HepG2 (cell line): ENCODE data around the gene OBP2A. TPM values are rescaled to one million over a fixed set of nuclear protein-coding genes. Genes with fewer than 3 reads are reported as not detected.
"Not testable (repeated sequence)": the region's sequence is repeated elsewhere in the genome, so short reads cannot be mapped to it uniquely, and the experiment has no call there.

Experiments
- ATAC-seq: fragments of 200-7000 bp; cut with Tn5 transposase; 3 replicates; pipeline ENCODE4 v1.9.1; 2020; ENCODE audit warnings: mild to moderate bottlenecking, moderate library complexity
- BruUV-seq: library from RNA; stranded (reverse); fragments of 400-500 nt; replicated peaks from 2 replicates; lab custom pipeline; 2021; lab: Mats Ljungman, UMichigan
- CTCF ChIA-PET: fragments of 300-600 bp; formaldehyde crosslinking; extraction: SDS; loops from one replicate; lab custom pipeline; 2021; ENCODE audit warnings: low total read pairs, inconsistent platforms, low intra/inter-chr PET ratio; lab: Yijun Ruan, JAX
- POLR2A ChIA-PET: fragments of 350-600 bp; sonication (Branson Sonifier 250); formaldehyde crosslinking; loops from one replicate; lab custom pipeline; 2020; ENCODE audit warnings: antibody characterized with exemption, inconsistent platforms; lab: Yijun Ruan, JAX
- DNase-seq: peaks from one replicate; pipeline ENCODE4 v3.0.0-alpha.2; 2015; ENCODE audit warnings: low spot score
- FAIRE-seq: peaks from 3 replicates; lab custom pipeline; 2011; peaks lifted over from hg19 to GRCh38; lab: Jason Lieb, UNC
- H2AFZ ChIP-seq: one replicate; pipeline ENCODE4 v1.6.1; 2011; ENCODE audit warnings: low read length, inconsistent platforms
- H3K27ac ChIP-seq: fragments of 300-600 bp; 3 replicates; pipeline ENCODE4 v1.8.0; 2011; ENCODE audit warnings: mixed run types, mild to moderate bottlenecking, mixed read lengths, low read length, inconsistent platforms; ENCODE audit not compliant: insufficient read depth; ENCODE audit errors: extremely low read length
- H3K27me3 ChIP-seq, 2 experiments: fragments of 200-600 bp in 1 of 2; 2 replicates in 1 of 2; 3 replicates in 1 of 2; pipeline versions ENCODE4 v1.6.0 to v1.8.0; 2011; ENCODE audit warnings: low read length in 2 of 2, mild to moderate bottlenecking in 2 of 2, moderate library complexity in 2 of 2, inconsistent platforms in 1 of 2; ENCODE audit not compliant: insufficient read depth in 2 of 2, control insufficient read depth in 1 of 2
- H3K36me3 ChIP-seq, 2 experiments: fragments of 200-600 bp in 1 of 2; replicated peaks in 1 of 2; 2 replicates in 1 of 2; 3 replicates in 1 of 2; pipeline versions ENCODE4 v1.5.1 to v1.8.0; 2011; ENCODE audit warnings: low read length in 2 of 2, inconsistent platforms in 1 of 2; ENCODE audit not compliant: insufficient read depth in 2 of 2, control insufficient read depth in 1 of 2
- H3K4me1 ChIP-seq: 2 replicates; pipeline ENCODE4 v1.5.1; 2012; ENCODE audit warnings: low read length, inconsistent platforms; ENCODE audit not compliant: insufficient read depth
- H3K4me2 ChIP-seq: 2 replicates; pipeline ENCODE4 v1.6.0; 2011; ENCODE audit warnings: low read depth, low read length, inconsistent platforms
- H3K4me3 ChIP-seq, 3 experiments: fragments of 200-600 bp in 1 of 3; sonication (generic), shearing (Covaris generic) in 1 of 3; replicated peaks in 1 of 3; 2 replicates each; pipeline ENCODE4 v1.5.1; 2011 to 2016; ENCODE audit warnings: low read length in 3 of 3, inconsistent platforms in 2 of 3, low read depth in 2 of 3, mild to moderate bottlenecking in 2 of 3, control low read depth in 1 of 3, mixed read lengths in 1 of 3; ENCODE audit not compliant: insufficient read depth in 1 of 3
- H3K79me2 ChIP-seq: one replicate; pipeline ENCODE4 v1.6.1; 2011; ENCODE audit warnings: low read length, inconsistent platforms; ENCODE audit not compliant: insufficient read depth
- H3K9ac ChIP-seq: 2 replicates; pipeline ENCODE4 v1.6.0; 2011; ENCODE audit warnings: mild to moderate bottlenecking, low read depth, low read length, inconsistent platforms; ENCODE audit not compliant: insufficient read depth
- H3K9me3 ChIP-seq: 2 replicates; pipeline ENCODE4 v1.5.1; 2012; ENCODE audit warnings: mild to moderate bottlenecking, low read length
- H4K20me1 ChIP-seq: 2 replicates; pipeline ENCODE4 v1.6.0; 2011; ENCODE audit warnings: inconsistent platforms, mild to moderate bottlenecking, low read length, moderate library complexity; ENCODE audit not compliant: insufficient read depth
- CBFB ChIP-seq: sonication (generic); formaldehyde crosslinking; IDR thresholded peaks from 2 replicates; pipeline ENCODE4 v1.4.0; 2020; ENCODE audit warnings: missing genetic modification reagents
- THAP11 ChIP-seq: IDR thresholded peaks from 2 replicates; pipeline ENCODE4 v1.6.1; 2016; ENCODE audit warnings: missing biosample characterization, missing genetic modification reagents
- ZNF24 ChIP-seq: fragments of 450-650 bp; IDR thresholded peaks from 2 replicates; pipeline ENCODE4 v1.6.1; 2017; ENCODE audit warnings: antibody characterized with exemption, mild to moderate bottlenecking
- ZNF33B ChIP-seq: sonication (generic); formaldehyde crosslinking; IDR thresholded peaks from 2 replicates; pipeline ENCODE4 v1.5.1; 2020; ENCODE audit warnings: mild to moderate bottlenecking, missing genetic modification reagents
- ZNF614 ChIP-seq: IDR thresholded peaks from 2 replicates; pipeline ENCODE4 v1.6.1; 2018; ENCODE audit warnings: missing biosample characterization, missing genetic modification reagents, inconsistent platforms, borderline replicate concordance
- ZSCAN20 ChIP-seq: sonication (generic); formaldehyde crosslinking; IDR thresholded peaks from 2 replicates; pipeline ENCODE4 v1.4.0; 2020; ENCODE audit warnings: missing genetic modification reagents, mild to moderate bottlenecking, borderline replicate concordance
- WGBS: methylation state at CpG from one replicate; pipeline ENCODE4 v1.1.6; 2017; ENCODE audit warnings: low lambda C conversion rate; 5-methylcytosine and 5-hydroxymethylcytosine counted together
- in situ Hi-C: cut with HindIII; loops from 2 replicates; pipeline ENCODE4 v1.10.0; 2017; ENCODE audit warnings: low pct_unique_long_range_greater_than_20kb; ENCODE audit not compliant: extremely low pct_ligation_motif_present
- intact Hi-C: fragments of 100-400 bp; cut with micrococcal nuclease; formaldehyde crosslinking; loops from one replicate; pipeline ENCODE4 v1.10.0; 2022; ENCODE audit not compliant: unreplicated experiment
- polyA plus RNA-seq, 8 experiments: library from polyadenylated mRNA; depleted of rRNA in 3 of 8; stranded (reverse) in 7 of 8; unstranded in 1 of 8; fragments of >200 nt; fragmentation: Illumina TruSeq in 4 of 8; extraction: Trizol in 4 of 8; gene quantifications; 2 replicates each; pipeline versions ENCODE4 v1.2.1 to v1.2.3, GENCODE V29; 2011 to 2016; ENCODE audit warnings: low read depth in 4 of 8, missing spikeins in 1 of 8, mixed read lengths in 1 of 8; ENCODE audit not compliant: insufficient read depth in 1 of 8
- total RNA-seq, 5 experiments: library from RNA; depleted of rRNA; stranded (reverse); fragments of >200 nt; fragmentation: Illumina TruSeq; extraction: Trizol; gene quantifications; 2 replicates each; pipeline ENCODE4 v1.2.3, GENCODE V29; 2016; ENCODE audit warnings: low read depth in 1 of 5
- TF ChIP-seq, protein P1 (sequence below): sonication (generic); formaldehyde crosslinking; IDR thresholded peaks from 2 replicates; pipeline ENCODE4 v1.4.0; 2020; ENCODE audit warnings: missing genetic modification reagents, borderline replicate concordance

Gene OBP2A
- total and polyA plus RNA-seq, 2 of the 13 experiments (the other 11 are each of a cell fraction or from before 2014, with no cell fraction given) = 0.32 TPM; not detected in 1

DNA sequence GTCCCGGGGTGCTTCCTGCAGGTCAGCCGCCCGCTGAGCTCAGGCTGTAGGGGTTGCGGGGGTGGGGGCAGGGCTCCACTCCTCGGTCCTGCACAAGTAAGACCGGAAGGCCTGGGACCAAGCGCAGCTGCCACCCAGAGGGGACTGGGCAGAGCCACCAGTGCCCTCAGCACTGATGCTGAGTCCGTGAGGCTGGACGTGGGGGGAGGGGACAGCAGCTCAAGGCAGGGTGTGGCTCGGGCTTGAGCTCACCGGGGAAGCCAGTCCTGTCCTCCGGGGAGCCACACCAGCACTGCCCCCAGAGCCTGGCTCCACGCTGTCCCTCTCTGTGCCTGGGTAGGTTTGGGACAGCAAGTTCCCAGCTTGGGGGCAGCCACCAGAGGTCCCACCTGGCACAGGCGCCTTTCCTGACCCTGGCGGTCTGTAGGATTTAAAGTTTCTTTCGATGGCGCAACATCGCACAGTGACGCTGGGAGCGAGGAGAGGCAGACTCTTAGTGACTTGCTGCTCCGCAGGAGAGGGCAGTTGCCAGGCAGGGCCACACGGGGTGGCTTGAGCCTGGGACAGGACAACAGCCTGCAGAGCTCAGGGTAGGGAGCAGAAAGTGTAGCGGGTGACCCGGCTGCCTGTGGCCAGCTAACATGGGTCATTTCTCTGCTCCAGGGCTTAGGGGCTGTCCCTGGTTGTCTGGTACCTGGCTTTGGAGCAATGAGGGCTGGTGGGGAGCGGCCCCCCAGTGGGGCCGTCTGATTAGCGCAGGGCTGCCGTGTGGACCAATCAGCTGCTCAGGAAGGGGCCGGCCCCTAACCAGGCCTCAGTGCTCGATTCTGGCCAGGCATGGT is 19.0 kb upstream of the OBP2A start (continued):
- TF ChIP-seq ZNF33B (CRISPR knock-in tag) = no peak
- TF ChIP-seq, protein P1, sequence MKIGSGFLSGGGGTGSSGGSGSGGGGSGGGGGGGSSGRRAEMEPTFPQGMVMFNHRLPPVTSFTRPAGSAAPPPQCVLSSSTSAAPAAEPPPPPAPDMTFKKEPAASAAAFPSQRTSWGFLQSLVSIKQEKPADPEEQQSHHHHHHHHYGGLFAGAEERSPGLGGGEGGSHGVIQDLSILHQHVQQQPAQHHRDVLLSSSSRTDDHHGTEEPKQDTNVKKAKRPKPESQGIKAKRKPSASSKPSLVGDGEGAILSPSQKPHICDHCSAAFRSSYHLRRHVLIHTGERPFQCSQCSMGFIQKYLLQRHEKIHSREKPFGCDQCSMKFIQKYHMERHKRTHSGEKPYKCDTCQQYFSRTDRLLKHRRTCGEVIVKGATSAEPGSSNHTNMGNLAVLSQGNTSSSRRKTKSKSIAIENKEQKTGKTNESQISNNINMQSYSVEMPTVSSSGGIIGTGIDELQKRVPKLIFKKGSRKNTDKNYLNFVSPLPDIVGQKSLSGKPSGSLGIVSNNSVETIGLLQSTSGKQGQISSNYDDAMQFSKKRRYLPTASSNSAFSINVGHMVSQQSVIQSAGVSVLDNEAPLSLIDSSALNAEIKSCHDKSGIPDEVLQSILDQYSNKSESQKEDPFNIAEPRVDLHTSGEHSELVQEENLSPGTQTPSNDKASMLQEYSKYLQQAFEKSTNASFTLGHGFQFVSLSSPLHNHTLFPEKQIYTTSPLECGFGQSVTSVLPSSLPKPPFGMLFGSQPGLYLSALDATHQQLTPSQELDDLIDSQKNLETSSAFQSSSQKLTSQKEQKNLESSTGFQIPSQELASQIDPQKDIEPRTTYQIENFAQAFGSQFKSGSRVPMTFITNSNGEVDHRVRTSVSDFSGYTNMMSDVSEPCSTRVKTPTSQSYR (CRISPR knock-in tag) = peak; percentile 34; the same call in 1 of the 2 replicates
- TF ChIP-seq ZNF614 (CRISPR knock-in tag) = no peak
- TF ChIP-seq ZNF24 = no peak
- no peak for TF ChIP-seq ZSCAN20 (CRISPR knock-in tag)
- TF ChIP-seq CBFB (CRISPR knock-in tag) = no peak
- TF ChIP-seq THAP11 = no peak

DNA sequence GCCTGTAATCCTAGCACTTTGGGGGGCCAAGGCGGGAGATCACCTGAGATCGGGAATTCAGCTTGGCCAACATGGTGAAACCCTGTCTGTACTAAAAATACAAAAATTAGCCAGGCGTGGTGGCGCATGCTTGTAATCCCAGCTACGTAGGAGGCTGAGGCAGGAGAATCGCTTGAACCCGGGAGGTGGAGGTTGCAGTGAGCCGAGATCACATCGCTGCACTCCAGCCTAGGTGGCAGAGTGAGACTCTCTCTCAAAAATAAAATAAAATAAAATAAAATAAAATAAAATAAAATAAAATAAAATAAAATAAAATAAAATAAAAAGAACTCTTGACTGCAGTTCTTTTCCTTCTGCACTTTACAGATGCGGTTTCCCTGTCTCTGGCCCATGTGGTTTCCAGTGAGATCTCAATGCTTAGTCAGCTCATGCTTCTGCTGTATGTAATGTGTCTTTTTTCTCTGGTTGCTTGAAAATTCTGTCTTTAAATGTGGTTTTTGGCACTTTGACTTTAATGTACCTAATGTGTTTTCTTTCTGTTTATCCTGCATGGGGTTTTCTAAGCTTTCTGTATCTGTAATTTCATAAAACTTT is 17.0 kb upstream of the OBP2A start:
- H3K9ac ChIP-seq, H3K79me2 ChIP-seq, ATAC-seq, BruUV-seq, H3K4me1 ChIP-seq, H3K4me3 ChIP-seq, in situ Hi-C loops, H3K4me2 ChIP-seq, DNase-seq, intact Hi-C loops, POLR2A ChIA-PET, H4K20me1 ChIP-seq, CTCF ChIA-PET, H2AFZ ChIP-seq, FAIRE-seq, H3K36me3 ChIP-seq, H3K9me3 ChIP-seq, H3K27ac ChIP-seq: not testable (repeated sequence)
- 45% methylated on average over 10 of the region's 10 CpGs for WGBS
- H3K27me3 ChIP-seq = peaks cover under 1 to 41% of the 10 kb centered on the region in 2 experiments
